RWPE2 (cell line): Measurements from ENCODE around the gene C15orf39.

Experiments used
- ATAC-seq: fragments of 200-7000 bp; cut with Tn5 transposase; 3 replicates; pipeline ENCODE4 v1.9.1; 2021; ENCODE audit warnings: low read depth
- DNase-seq: peaks from one replicate; pipeline ENCODE4 v3.0.0-alpha.2; 2020; ENCODE audit warnings: low spot score
- H3K27ac ChIP-seq: fragments of 450-650 bp; 2 replicates; pipeline ENCODE4 v1.5.1; 2017; ENCODE audit warnings: mild to moderate bottlenecking; ENCODE audit not compliant: poor library complexity, severe bottlenecking
- H3K27me3 ChIP-seq: fragments of 250-450 bp; sonication (Bioruptor Pico); 2 replicates; pipeline ENCODE4 v1.5.1; 2021; ENCODE audit warnings: mild to moderate bottlenecking, moderate library complexity; ENCODE audit not compliant: insufficient read depth, poor library complexity, severe bottlenecking
- H3K36me3 ChIP-seq: fragments of 250-450 bp; sonication (Bioruptor Pico); 2 replicates; pipeline ENCODE4 v1.5.1; 2020; ENCODE audit warnings: low read depth, mild to moderate bottlenecking, moderate library complexity
- H3K4me1 ChIP-seq: fragments of 250-450 bp; sonication (Bioruptor Pico); 2 replicates; pipeline ENCODE4 v1.5.1; 2021; ENCODE audit warnings: mild to moderate bottlenecking, moderate library complexity; ENCODE audit not compliant: insufficient read depth, poor library complexity, severe bottlenecking
- H3K4me3 ChIP-seq: fragments of 250-450 bp; sonication (Bioruptor Pico); 2 replicates; pipeline ENCODE4 v1.5.1; 2021; ENCODE audit warnings: mild to moderate bottlenecking, moderate library complexity; ENCODE audit not compliant: severe bottlenecking
- H3K9me3 ChIP-seq: fragments of 250-450 bp; sonication (Bioruptor Pico); 2 replicates; pipeline ENCODE4 v1.5.1; 2021; ENCODE audit warnings: mild to moderate bottlenecking, moderate library complexity; ENCODE audit not compliant: severe bottlenecking
- TF ChIP-seq, protein P1 (sequence below): fragments of 450-650 bp; IDR thresholded peaks from one replicate; pipeline ENCODE4 v1.5.1; 2017; ENCODE audit warnings: mild to moderate bottlenecking, moderate library complexity; ENCODE audit not compliant: poor library complexity, severe bottlenecking

The C15orf39 gene

GRCh38 chr15:75178171-75178937 lies 23.3 kb upstream of the C15orf39 start:
- peak; percentile 67 for DNase-seq

GRCh38 chr15:75178938-75179745 lies 22.5 kb upstream of the C15orf39 start:
- peaks cover 11% of the 10 kb centered on the region for H3K4me1 ChIP-seq
- no peak overlapping the region for H3K4me3 ChIP-seq
- ATAC-seq: no peak
- H3K27me3 ChIP-seq: no peaks in the 10 kb centered on the region
- TF ChIP-seq, protein P1, sequence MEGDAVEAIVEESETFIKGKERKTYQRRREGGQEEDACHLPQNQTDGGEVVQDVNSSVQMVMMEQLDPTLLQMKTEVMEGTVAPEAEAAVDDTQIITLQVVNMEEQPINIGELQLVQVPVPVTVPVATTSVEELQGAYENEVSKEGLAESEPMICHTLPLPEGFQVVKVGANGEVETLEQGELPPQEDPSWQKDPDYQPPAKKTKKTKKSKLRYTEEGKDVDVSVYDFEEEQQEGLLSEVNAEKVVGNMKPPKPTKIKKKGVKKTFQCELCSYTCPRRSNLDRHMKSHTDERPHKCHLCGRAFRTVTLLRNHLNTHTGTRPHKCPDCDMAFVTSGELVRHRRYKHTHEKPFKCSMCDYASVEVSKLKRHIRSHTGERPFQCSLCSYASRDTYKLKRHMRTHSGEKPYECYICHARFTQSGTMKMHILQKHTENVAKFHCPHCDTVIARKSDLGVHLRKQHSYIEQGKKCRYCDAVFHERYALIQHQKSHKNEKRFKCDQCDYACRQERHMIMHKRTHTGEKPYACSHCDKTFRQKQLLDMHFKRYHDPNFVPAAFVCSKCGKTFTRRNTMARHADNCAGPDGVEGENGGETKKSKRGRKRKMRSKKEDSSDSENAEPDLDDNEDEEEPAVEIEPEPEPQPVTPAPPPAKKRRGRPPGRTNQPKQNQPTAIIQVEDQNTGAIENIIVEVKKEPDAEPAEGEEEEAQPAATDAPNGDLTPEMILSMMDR: no peak
- peak; percentile 65 for DNase-seq
- no peaks in the 10 kb centered on the region for H3K9me3 ChIP-seq
- H3K36me3 ChIP-seq: no peaks in the 10 kb centered on the region
- H3K27ac ChIP-seq: no peak overlapping the region

More at GRCh38 chr15:75178171-75178937, 23.3 kb upstream of the C15orf39 start:
- TF ChIP-seq, protein P1: no peak
- H3K36me3 ChIP-seq: no peaks in the 10 kb centered on the region
- H3K9me3 ChIP-seq: no peaks in the 10 kb centered on the region
- H3K27ac ChIP-seq: no peak overlapping the region
- no peak overlapping the region for H3K4me3 ChIP-seq
- H3K4me1 ChIP-seq: peaks cover 11% of the 10 kb centered on the region
- H3K27me3 ChIP-seq: no peaks in the 10 kb centered on the region
- ATAC-seq: no peak

DNA sequence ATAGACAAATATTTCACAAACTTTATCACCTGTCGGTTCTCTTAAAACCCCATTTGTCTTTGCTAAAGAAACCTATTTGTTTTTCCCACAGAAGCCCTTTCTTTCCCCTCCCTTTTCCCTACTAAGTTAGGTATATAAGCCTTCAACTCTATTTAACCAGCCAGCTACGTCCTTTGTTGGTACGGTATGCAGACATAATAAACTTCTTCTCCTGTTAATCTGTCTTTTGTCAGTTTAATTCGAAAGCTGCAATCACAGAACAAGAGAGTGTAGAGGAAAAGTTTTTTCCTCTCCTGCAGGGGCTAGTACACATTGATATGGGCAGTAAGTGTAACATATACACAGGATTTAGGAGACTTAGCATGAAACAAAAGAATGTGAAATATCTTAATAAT lies 21.9 kb upstream of the C15orf39 start:
- DNase-seq (no peak), ATAC-seq (no peak)
- Histone ChIP-seq H3K27me3 (no peaks in the 10 kb centered on the region), H3K36me3 (no peaks in the 10 kb centered on the region), H3K27ac (no peak overlapping the region), H3K4me3 (no peak overlapping the region), H3K4me1 (peaks cover 11% of the 10 kb centered on the region), H3K9me3 (no peaks in the 10 kb centered on the region)
- TF ChIP-seq, protein P1: no peak

DNA sequence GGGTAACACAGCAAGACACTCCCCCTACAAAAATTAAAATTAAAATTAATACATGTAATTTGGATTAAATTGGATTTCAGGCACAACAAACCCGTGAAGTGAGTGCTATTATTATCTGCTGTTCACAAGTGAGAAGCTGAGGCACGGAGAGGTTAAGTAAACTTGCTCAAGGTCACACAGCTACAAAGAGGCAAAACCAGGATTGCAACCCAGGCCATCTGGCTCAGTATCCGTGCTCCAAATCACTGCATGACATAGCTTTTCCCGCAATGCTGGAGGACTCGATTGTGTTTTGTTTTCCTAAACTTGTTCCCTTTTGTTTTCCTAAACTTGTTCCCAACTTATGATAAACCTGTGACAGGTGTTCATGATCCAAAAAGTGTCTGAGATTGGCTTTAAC lies 19.9 kb upstream of the C15orf39 start:
- no peak overlapping the region for H3K27ac ChIP-seq
- no peak for ATAC-seq
- H3K9me3 ChIP-seq: no peaks in the 10 kb centered on the region

More for the DNA sequence above, 19.9 kb upstream of the C15orf39 start:
- H3K27me3 ChIP-seq: no peaks in the 10 kb centered on the region
- H3K4me3 ChIP-seq: no peak overlapping the region
- TF ChIP-seq, protein P1: no peak
- no peak for DNase-seq
- H3K4me1 ChIP-seq: peaks cover 8% of the 10 kb centered on the region
- no peaks in the 10 kb centered on the region for H3K36me3 ChIP-seq
